Glutamatergic neuron (in vitro differentiated cells): ENCODE data around the gene KRTAP4-12. TPM values are rescaled to one million over a fixed set of nuclear protein-coding genes. Genes with fewer than 3 reads are reported as not detected.

Source experiments
- DNase-seq: peaks from one replicate; pipeline ENCODE4 v3.0.0; 2022
- H3K27ac Mint-ChIP-seq: one replicate; pipeline ENCODE4 v1.8.0; 2020; ENCODE audit warnings: mild to moderate bottlenecking, mixed read lengths, inconsistent platforms; ENCODE audit not compliant: unreplicated experiment
- H3K27me3 Mint-ChIP-seq: one replicate; pipeline ENCODE4 v1.8.0; 2020; ENCODE audit warnings: mild to moderate bottlenecking, moderate library complexity, mixed read lengths, inconsistent platforms; ENCODE audit not compliant: unreplicated experiment
- H3K36me3 Mint-ChIP-seq: one replicate; pipeline ENCODE4 v1.8.0; 2020; ENCODE audit warnings: mild to moderate bottlenecking, mixed read lengths, inconsistent platforms; ENCODE audit not compliant: unreplicated experiment
- H3K4me1 Mint-ChIP-seq: one replicate; pipeline ENCODE4 v1.8.0; 2020; ENCODE audit warnings: mild to moderate bottlenecking, low read depth, mixed read lengths, inconsistent platforms; ENCODE audit not compliant: unreplicated experiment
- H3K4me3 Mint-ChIP-seq: one replicate; pipeline ENCODE4 v1.8.0; 2020; ENCODE audit warnings: mild to moderate bottlenecking, mixed read lengths, inconsistent platforms; ENCODE audit not compliant: unreplicated experiment
- H3K9me3 Mint-ChIP-seq: one replicate; pipeline ENCODE4 v1.8.0; 2020; ENCODE audit warnings: mild to moderate bottlenecking, moderate library complexity, mixed read lengths, inconsistent platforms; ENCODE audit not compliant: unreplicated experiment
- CTCF ChIP-seq: fragments of 200-600 bp; sonication (generic); IDR thresholded peaks from one replicate; pipeline ENCODE4 v1.5.0; 2021; ENCODE audit not compliant: partially characterized antibody, unreplicated experiment
- total RNA-seq: library from RNA; stranded (reverse); fragmentation: NEBNext Ultra II Directional; extraction: Animal tissue kit (Norgen Biotek cat#: 25700); gene quantifications from one replicate; pipeline ENCODE4 v1.2.1, GENCODE V29; 2021; ENCODE audit not compliant: unreplicated experiment

Gene KRTAP4-12
- total RNA-seq, 1 donor from 2014 or later = not detected

- no peak for TF ChIP-seq CTCF
These were observed 10.1 kb upstream of the KRTAP4-12 start for GRCh38 chr17:41133880-41134735.

DNA sequence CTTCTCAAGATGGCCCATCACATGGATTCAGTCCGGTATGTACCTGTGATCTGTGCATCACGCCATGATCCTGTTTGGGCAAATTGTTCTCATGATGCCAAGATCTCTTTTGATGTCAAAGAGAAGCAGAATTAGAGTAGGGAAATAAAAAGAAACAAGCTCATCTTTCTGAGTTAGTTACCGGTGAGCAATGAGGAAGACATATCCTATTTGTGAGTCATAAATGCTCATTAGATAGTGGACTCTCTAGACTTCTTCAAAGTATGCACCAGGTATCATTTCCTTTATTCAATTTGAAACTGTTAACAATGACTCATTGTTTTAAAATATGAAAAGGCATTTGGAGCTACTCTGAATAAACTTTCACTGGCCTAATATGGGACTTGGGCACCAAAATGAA, 8.0 kb upstream of the KRTAP4-12 start:
- H3K9me3 Mint-ChIP-seq = no peaks in the 10 kb centered on the region
- no peak for DNase-seq
- H3K27ac Mint-ChIP-seq = no peak overlapping the region
- no peaks in the 10 kb centered on the region for H3K4me1 Mint-ChIP-seq
- TF ChIP-seq CTCF = no peak
- no peaks in the 10 kb centered on the region for H3K36me3 Mint-ChIP-seq
- H3K27me3 Mint-ChIP-seq = no peaks in the 10 kb centered on the region
- no peak overlapping the region for H3K4me3 Mint-ChIP-seq

More at GRCh38 chr17:41133880-41134735, 10.1 kb upstream of the KRTAP4-12 start:
- no peak for DNase-seq
- Mint-ChIP-seq H3K27ac (no peak overlapping the region), H3K9me3 (no peaks in the 10 kb centered on the region), H3K4me3 (no peak overlapping the region), H3K27me3 (no peaks in the 10 kb centered on the region), H3K4me1 (no peaks in the 10 kb centered on the region), H3K36me3 (no peaks in the 10 kb centered on the region)

DNA sequence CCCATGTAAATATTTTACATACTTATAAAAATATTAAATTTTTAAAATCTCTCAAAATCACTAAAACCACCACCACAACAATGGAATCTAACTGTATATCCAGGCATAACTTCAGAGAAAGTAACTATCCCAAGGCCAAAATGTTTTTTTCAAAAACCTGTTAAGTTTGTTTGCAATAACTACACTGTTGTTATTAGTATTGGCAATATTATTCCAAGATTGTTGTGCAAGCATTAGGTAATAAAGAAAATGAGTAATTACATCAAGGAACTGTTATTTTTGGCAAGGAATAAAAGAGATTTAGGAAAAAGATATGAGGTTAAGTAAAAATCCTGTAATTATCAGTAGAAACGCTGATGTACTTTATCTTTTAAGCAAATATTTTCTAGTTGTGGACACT, 3.4 kb upstream of the KRTAP4-12 start:
- H3K4me1 Mint-ChIP-seq = no peaks in the 10 kb centered on the region
- H3K36me3 Mint-ChIP-seq = peaks cover 13% of the 10 kb centered on the region
- no peak for DNase-seq
- TF ChIP-seq CTCF = no peak
- no peak overlapping the region for H3K4me3 Mint-ChIP-seq
- peaks cover 10% of the 10 kb centered on the region for H3K9me3 Mint-ChIP-seq
- peaks cover 3% of the 10 kb centered on the region for H3K27me3 Mint-ChIP-seq
- H3K27ac Mint-ChIP-seq = no peak overlapping the region

GRCh38 chr17:41126412-41126811, 2.4 kb upstream of the KRTAP4-12 start:
- Mint-ChIP-seq H3K4me3 (no peak overlapping the region), H3K36me3 (peaks cover 15% of the 10 kb centered on the region)

More at GRCh38 chr17:41126412-41126811, 2.4 kb upstream of the KRTAP4-12 start:
- TF ChIP-seq CTCF = no peak
- no peak for DNase-seq
- H3K4me1 Mint-ChIP-seq = no peaks in the 10 kb centered on the region
- H3K27me3 Mint-ChIP-seq = peaks cover 3% of the 10 kb centered on the region
- H3K27ac Mint-ChIP-seq = no peak overlapping the region
- peaks cover 12% of the 10 kb centered on the region for H3K9me3 Mint-ChIP-seq
